Smooth muscle cell (in vitro differentiated cells): ENCODE data around the gene DGKQ. TPM values are rescaled to one million over a fixed set of nuclear protein-coding genes. Genes with fewer than 3 reads are reported as not detected.

ENCODE experiments used
- DNase-seq: peaks from one replicate; lab custom pipeline; 2025; ENCODE audit not compliant: unreplicated experiment; lab: John Stamatoyannopoulos, UW
- H2AFZ ChIP-seq: fragments of 200-600 bp; sonication (generic); 2 replicates; pipeline ENCODE4 v1.6.0; 2016; ENCODE audit warnings: antibody characterized with exemption, low read depth, mild to moderate bottlenecking
- H3F3A ChIP-seq: fragments of 200-600 bp; sonication (generic); 2 replicates; pipeline ENCODE4 v1.6.0; 2017; ENCODE audit warnings: antibody characterized with exemption, low read depth
- H3K27ac ChIP-seq: fragments of 200-600 bp; sonication (generic); 2 replicates; pipeline ENCODE4 v1.5.1; 2016; ENCODE audit warnings: low read depth, mild to moderate bottlenecking
- H3K27me3 ChIP-seq: fragments of 200-600 bp; sonication (generic); 2 replicates; pipeline ENCODE4 v1.6.1; 2016; ENCODE audit warnings: low read depth, mild to moderate bottlenecking
- H3K36me3 ChIP-seq: fragments of 200-600 bp; sonication (generic); 2 replicates; pipeline ENCODE4 v1.5.1; 2016; ENCODE audit warnings: low read depth
- H3K4me1 ChIP-seq: fragments of 200-600 bp; sonication (generic); 2 replicates; pipeline ENCODE4 v1.5.1; 2016; ENCODE audit warnings: low read depth
- H3K4me2 ChIP-seq: fragments of 200-600 bp; sonication (generic); 2 replicates; pipeline ENCODE4 v1.6.0; 2016; ENCODE audit warnings: mild to moderate bottlenecking
- H3K4me3 ChIP-seq: fragments of 200-600 bp; sonication (generic); 2 replicates; pipeline ENCODE4 v1.5.1; 2016; ENCODE audit warnings: mild to moderate bottlenecking
- H3K79me2 ChIP-seq: fragments of 200-600 bp; sonication (generic); 2 replicates; pipeline ENCODE4 v1.6.0; 2016; ENCODE audit warnings: low read depth, mild to moderate bottlenecking
- H3K9ac ChIP-seq: fragments of 200-600 bp; sonication (generic); 2 replicates; pipeline ENCODE4 v1.6.0; 2016; ENCODE audit warnings: low read depth
- H3K9me3 ChIP-seq: fragments of 200-600 bp; sonication (generic); replicated peaks from 2 replicates; pipeline ENCODE4 v1.5.1; 2016; ENCODE audit warnings: low read depth
- H4K20me1 ChIP-seq: fragments of 200-600 bp; sonication (generic); 2 replicates; pipeline ENCODE4 v1.6.0; 2016; ENCODE audit warnings: low read depth
- WGBS: methylation state at CpG from one replicate; pipeline ENCODE4 v1.1.7; 2016; ENCODE audit warnings: low lambda C conversion rate; 5-methylcytosine and 5-hydroxymethylcytosine counted together
- polyA plus RNA-seq: library from polyadenylated mRNA; unstranded; fragments of >200 nt; fragmentation: Nextera tagmentation; extraction: Ambion mirVana; gene quantifications from 2 replicates; pipeline ENCODE4 v1.2.1, GENCODE V29; 2016
- total RNA-seq: library from RNA; depleted of rRNA; stranded (reverse); fragments of >200 nt; gene quantifications from 2 replicates; pipeline ENCODE4 v1.2.3, GENCODE V29; 2014
- TF ChIP-seq, protein P1 (sequence below): fragments of 200-600 bp; sonication (generic); IDR thresholded peaks from 2 replicates; pipeline ENCODE4 v1.5.1; 2017; ENCODE audit warnings: borderline replicate concordance, mild to moderate bottlenecking, antibody characterized with exemption; ENCODE audit not compliant: insufficient read depth, poor library complexity, severe bottlenecking

The DGKQ gene
- total and polyA plus RNA-seq, 2 experiments from 2014 or later: 4.2 to 16.2 TPM

DNA sequence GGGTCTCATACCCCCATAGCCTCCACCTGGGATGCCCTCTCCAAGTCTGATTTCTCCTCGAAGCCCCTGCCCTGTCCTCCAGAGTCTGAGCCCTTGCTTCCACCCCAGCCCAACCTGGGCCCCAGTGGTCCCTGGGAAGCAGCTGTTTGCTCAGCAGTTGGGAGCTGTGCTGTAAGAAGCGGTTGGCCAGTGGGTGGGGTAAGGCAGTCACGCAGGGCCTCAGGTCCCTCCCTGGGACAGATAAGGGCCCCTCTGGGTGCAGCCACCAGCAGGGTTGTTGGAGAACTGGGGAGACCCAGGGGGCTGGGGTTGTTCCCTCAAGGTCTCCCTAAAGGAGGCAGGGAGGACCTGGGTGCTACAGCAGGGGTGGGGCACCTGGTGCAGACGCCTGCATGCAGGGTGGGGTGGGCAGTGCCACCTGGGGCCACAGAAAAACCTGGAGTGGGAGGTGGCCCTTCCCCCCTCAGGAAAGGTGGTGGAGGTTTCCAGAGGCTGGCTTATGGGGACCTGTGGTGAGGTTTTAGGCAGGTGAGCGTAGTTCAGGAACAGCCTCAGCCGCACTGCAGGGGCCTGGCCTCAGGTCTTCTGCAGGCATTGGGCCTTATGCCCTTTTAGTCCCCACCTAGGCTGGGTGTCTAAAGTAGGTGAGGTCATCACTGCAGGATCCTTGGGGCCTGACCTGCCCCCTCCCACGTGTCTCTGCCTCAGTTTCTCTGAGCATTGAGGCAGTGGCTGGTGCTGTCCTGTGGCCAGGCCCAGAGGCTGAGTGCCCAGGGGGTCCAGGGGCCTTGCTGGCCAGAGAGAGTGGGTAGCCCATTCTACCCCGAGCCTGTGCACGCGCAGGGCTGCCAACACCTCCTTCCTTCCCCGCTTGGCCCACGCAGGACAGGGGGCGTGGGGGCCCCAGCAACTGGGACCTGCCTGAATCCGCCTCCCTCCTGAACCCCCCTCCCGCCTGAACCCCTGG, 22.9 kb upstream of the DGKQ start:
- H3K27ac ChIP-seq: no peak overlapping the region
- no peaks in the 10 kb centered on the region for H3F3A ChIP-seq

GRCh38 chr4:995311-996026, 22.1 kb upstream of the DGKQ start:
- 93% methylated on average over 23 of the region's 23 CpGs for WGBS
- peaks cover 45% of the 10 kb centered on the region for H3K27me3 ChIP-seq
- no peak for DNase-seq
- TF ChIP-seq, protein P1, sequence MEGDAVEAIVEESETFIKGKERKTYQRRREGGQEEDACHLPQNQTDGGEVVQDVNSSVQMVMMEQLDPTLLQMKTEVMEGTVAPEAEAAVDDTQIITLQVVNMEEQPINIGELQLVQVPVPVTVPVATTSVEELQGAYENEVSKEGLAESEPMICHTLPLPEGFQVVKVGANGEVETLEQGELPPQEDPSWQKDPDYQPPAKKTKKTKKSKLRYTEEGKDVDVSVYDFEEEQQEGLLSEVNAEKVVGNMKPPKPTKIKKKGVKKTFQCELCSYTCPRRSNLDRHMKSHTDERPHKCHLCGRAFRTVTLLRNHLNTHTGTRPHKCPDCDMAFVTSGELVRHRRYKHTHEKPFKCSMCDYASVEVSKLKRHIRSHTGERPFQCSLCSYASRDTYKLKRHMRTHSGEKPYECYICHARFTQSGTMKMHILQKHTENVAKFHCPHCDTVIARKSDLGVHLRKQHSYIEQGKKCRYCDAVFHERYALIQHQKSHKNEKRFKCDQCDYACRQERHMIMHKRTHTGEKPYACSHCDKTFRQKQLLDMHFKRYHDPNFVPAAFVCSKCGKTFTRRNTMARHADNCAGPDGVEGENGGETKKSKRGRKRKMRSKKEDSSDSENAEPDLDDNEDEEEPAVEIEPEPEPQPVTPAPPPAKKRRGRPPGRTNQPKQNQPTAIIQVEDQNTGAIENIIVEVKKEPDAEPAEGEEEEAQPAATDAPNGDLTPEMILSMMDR: no peak
- H3K4me3 ChIP-seq: no peak overlapping the region
- H3K4me1 ChIP-seq: peaks cover 3% of the 10 kb centered on the region
- H2AFZ ChIP-seq: no peak overlapping the region
- no peaks in the 10 kb centered on the region for H3F3A ChIP-seq
- no peak overlapping the region for H3K4me2 ChIP-seq
- no peaks in the 10 kb centered on the region for H3K36me3 ChIP-seq
- H3K79me2 ChIP-seq: no peaks in the 10 kb centered on the region
- no peaks in the 10 kb centered on the region for H3K9me3 ChIP-seq
- H3K27ac ChIP-seq: no peak overlapping the region
- H4K20me1 ChIP-seq: peaks cover 33% of the 10 kb centered on the region
- no peak overlapping the region for H3K9ac ChIP-seq

More for the DNA sequence above, 22.9 kb upstream of the DGKQ start:
- peaks cover 3% of the 10 kb centered on the region for H3K4me1 ChIP-seq
- H2AFZ ChIP-seq: no peak overlapping the region
- no peak overlapping the region for H3K4me2 ChIP-seq
- H3K36me3 ChIP-seq: no peaks in the 10 kb centered on the region
- no peak overlapping the region for H3K4me3 ChIP-seq
- H3K79me2 ChIP-seq: no peaks in the 10 kb centered on the region
- TF ChIP-seq, protein P1: no peak
- no peaks in the 10 kb centered on the region for H3K9me3 ChIP-seq
- peaks cover 54% of the 10 kb centered on the region for H3K27me3 ChIP-seq
- 68% methylated on average over 13 of the region's 15 CpGs for WGBS
- peaks cover 33% of the 10 kb centered on the region for H4K20me1 ChIP-seq
- no peak overlapping the region for H3K9ac ChIP-seq
- DNase-seq: no peak

DNA sequence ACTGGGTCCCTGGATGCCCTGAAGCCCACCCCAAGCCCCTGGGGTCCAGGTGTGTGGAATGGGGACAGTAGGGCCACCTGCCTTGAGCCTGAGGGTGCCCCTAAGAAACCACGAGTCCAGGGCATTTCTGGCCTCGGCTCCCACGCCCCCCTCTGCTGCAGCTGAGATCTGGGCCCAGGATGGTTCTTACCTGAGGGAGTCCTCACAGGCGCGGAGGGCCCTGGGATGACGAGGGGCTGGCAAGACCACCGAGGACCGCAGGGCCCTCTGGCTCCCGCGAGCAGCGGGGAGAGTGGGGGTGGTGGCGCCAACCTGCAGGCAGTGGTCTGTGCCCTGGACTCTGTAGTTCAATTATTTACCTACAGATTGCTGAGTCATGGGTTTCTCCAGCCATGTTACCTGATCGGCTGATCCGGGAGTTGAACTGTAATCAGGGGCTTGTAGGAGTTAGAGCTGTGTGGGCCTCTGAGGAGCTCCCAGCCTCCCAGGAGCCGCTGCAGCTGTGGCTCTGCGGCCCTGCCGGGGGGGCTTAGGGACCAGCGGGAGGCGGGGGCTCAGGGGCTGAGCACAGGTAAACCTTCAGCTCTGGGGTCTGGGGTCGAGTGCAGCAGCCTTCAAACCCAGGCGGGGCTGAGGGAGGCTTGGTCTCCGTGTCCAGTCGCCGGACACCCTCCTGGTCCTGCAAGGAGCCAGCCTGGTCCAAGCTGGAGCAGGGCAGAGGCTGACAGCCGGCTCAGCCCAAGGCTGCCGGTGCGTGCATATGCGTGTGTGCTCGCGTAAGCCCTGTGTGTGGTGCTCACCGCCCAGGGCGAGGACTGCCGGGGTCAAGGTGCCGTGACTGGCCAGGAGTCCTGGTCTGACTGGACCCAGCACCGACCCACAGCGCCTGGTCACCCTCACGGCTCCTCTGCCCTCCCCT, 20.0 kb upstream of the DGKQ start, which contains the start of gene SLC26A1:
Gene SLC26A1, minus strand, starts transcription at position 294 of the 919 bp plus-strand sequence. CDS start 1,701 bp downstream, outside the sequence.
- Histone ChIP-seq H3K36me3 (no peaks in the 10 kb centered on the region), H3K27me3 (peaks cover 32% of the 10 kb centered on the region), H3K27ac (no peak within 1 kb of the TSS), H3K9ac (no peak within 1 kb of the TSS), H3K4me1 (peaks cover 3% of the 10 kb centered on the region), H4K20me1 (peaks cover 28% of the 10 kb centered on the region), H3K4me3 (no peak within 1 kb of the TSS), H2AFZ (no peak within 1 kb of the TSS), H3K9me3 (no peaks in the 10 kb centered on the region), H3F3A (no peaks in the 10 kb centered on the region), H3K79me2 (no peaks in the 10 kb centered on the region), H3K4me2 (no peak within 1 kb of the TSS)
- TF ChIP-seq, protein P1: no peak
- 93% methylated on average over 36 of the region's 37 CpGs for WGBS
- DNase-seq: no peak
